ENCODE results near the gene ETV3.

Gene ETV3

GRCh38 chr1:157091668-157092273 is 46.4 kb downstream of the ETV3 start:
- DNase-seq (ENCODE audit: low read depth, low spot score): no peak

GRCh38 chr1:157091186-157091585 is 47.0 kb downstream of the ETV3 start:
- DNase-seq (ENCODE audit: low read depth, low spot score): no peak

- no peak for DNase-seq (ENCODE audit: low read depth, low spot score)
These were observed 47.4 kb downstream of the ETV3 start for GRCh38 chr1:157090771-157091170.

- peak; percentile 78 for DNase-seq (ENCODE audit: low read depth, low spot score)
These were observed 48.0 kb downstream of the ETV3 start for GRCh38 chr1:157090196-157090647.

- DNase-seq (ENCODE audit: low read depth, low spot score): no peak
These were observed 48.4 kb downstream of the ETV3 start for GRCh38 chr1:157089789-157090188.

- DNase-seq (ENCODE audit: low read depth, low spot score): no peak
These were observed 49.6 kb downstream of the ETV3 start for GRCh38 chr1:157088607-157089006.

GRCh38 chr1:157087030-157087429 is 51.2 kb downstream of the ETV3 start:
- DNase-seq (ENCODE audit: low read depth, low spot score): no peak

GRCh38 chr1:157086299-157086698 is 51.9 kb downstream of the ETV3 start:
- DNase-seq (ENCODE audit: low read depth, low spot score): no peak

GRCh38 chr1:157085421-157085820 is 52.8 kb downstream of the ETV3 start:
- no peak for DNase-seq (ENCODE audit: low read depth, low spot score)

- DNase-seq (ENCODE audit: low read depth, low spot score): no peak
These were observed 53.5 kb downstream of the ETV3 start for GRCh38 chr1:157084720-157085119.

- DNase-seq (ENCODE audit: low read depth, low spot score): no peak
These were observed 56.5 kb downstream of the ETV3 start for GRCh38 chr1:157081707-157082106.

GRCh38 chr1:157080714-157081113 is 57.5 kb downstream of the ETV3 start:
- DNase-seq (ENCODE audit: low read depth, low spot score): no peak

GRCh38 chr1:157077394-157077793 is 60.8 kb downstream of the ETV3 start:
- DNase-seq (ENCODE audit: low read depth, low spot score): no peak

GRCh38 chr1:157073944-157074685 is 64.1 kb downstream of the ETV3 start:
- peak; percentile 71 for DNase-seq (ENCODE audit: low read depth, low spot score)

Measured in iPS DF 19.7 (cell line).